GM18907 (cell line): ENCODE results near the gene ABCC10.
"Not testable (repeated sequence)": the region's sequence is repeated elsewhere in the genome, so short reads cannot be mapped to it uniquely, and the experiment has no call there.

Experiments used
- ATAC-seq: cut with Tn5 transposase; IDR thresholded peaks from one replicate; pipeline ENCODE4 v1.9.1; 2021; ENCODE audit warnings: mild to moderate bottlenecking, moderate library complexity; ENCODE audit not compliant: unreplicated experiment

ABCC10 gene

GRCh38 chr6:43427406-43428111 is at the start of gene ABCC10:
Gene ABCC10, plus strand, starts transcription at chr6:43427541. Its CDS starts 438 bp downstream, at chr6:43427979.
- peak; percentile 89 for ATAC-seq

- no peak for ATAC-seq
Measured at GRCh38 chr6:43377710-43378229, 49.6 kb upstream of the ABCC10 start.

GRCh38 chr6:43378631-43379030 is 48.7 kb upstream of the ABCC10 start:
- no peak for ATAC-seq

GRCh38 chr6:43380858-43381257 is 46.5 kb upstream of the ABCC10 start:
- not testable (repeated sequence) for ATAC-seq

- no peak for ATAC-seq
Measured at GRCh38 chr6:43383021-43383667, 44.2 kb upstream of the ABCC10 start.

GRCh38 chr6:43386492-43386891 is 40.8 kb upstream of the ABCC10 start:
- ATAC-seq, result no peak

GRCh38 chr6:43389730-43390295 is 37.5 kb upstream of the ABCC10 start:
- ATAC-seq, result no peak

GRCh38 chr6:43390753-43391439 is 36.4 kb upstream of the ABCC10 start:
- not testable (repeated sequence) for ATAC-seq

- no peak for ATAC-seq
Measured at GRCh38 chr6:43391440-43392031, 35.8 kb upstream of the ABCC10 start.

GRCh38 chr6:43393133-43393532 is 34.2 kb upstream of the ABCC10 start:
- not testable (repeated sequence) for ATAC-seq

- ATAC-seq, result no peak
Measured at GRCh38 chr6:43393602-43394001, 33.7 kb upstream of the ABCC10 start.

- ATAC-seq, result no peak
Measured at GRCh38 chr6:43394982-43395381, 32.4 kb upstream of the ABCC10 start.

- ATAC-seq, result no peak
Measured at GRCh38 chr6:43395776-43396175, 31.6 kb upstream of the ABCC10 start.

GRCh38 chr6:43396408-43397149 is 30.8 kb upstream of the ABCC10 start:
- ATAC-seq, result no peak

GRCh38 chr6:43399932-43400487 is 27.3 kb upstream of the ABCC10 start:
- ATAC-seq, result no peak

GRCh38 chr6:43401730-43402129 is 25.6 kb upstream of the ABCC10 start:
- no peak for ATAC-seq

- no peak for ATAC-seq
Measured at GRCh38 chr6:43402820-43403219, 24.5 kb upstream of the ABCC10 start.

- no peak for ATAC-seq
Measured at GRCh38 chr6:43405354-43405753, 22.0 kb upstream of the ABCC10 start.

GRCh38 chr6:43407296-43407695 is 20.0 kb upstream of the ABCC10 start:
- no peak for ATAC-seq

GRCh38 chr6:43408259-43408658 is 19.1 kb upstream of the ABCC10 start:
- ATAC-seq, result no peak
